HG03045 (cell line): ENCODE results near the gene LZTFL1.
"Not testable (repeated sequence)": the region's sequence is repeated elsewhere in the genome, so short reads cannot be mapped to it uniquely, and the experiment has no call there.

Experiments used
- ATAC-seq: cut with Tn5 transposase; IDR thresholded peaks from one replicate; pipeline ENCODE4 v1.9.1; 2021; ENCODE audit warnings: mild to moderate bottlenecking, moderate library complexity; ENCODE audit not compliant: unreplicated experiment

The LZTFL1 gene

GRCh38 chr3:45865563-45865962, 23.6 kb upstream of the LZTFL1 start:
- no peak for ATAC-seq

DNA sequence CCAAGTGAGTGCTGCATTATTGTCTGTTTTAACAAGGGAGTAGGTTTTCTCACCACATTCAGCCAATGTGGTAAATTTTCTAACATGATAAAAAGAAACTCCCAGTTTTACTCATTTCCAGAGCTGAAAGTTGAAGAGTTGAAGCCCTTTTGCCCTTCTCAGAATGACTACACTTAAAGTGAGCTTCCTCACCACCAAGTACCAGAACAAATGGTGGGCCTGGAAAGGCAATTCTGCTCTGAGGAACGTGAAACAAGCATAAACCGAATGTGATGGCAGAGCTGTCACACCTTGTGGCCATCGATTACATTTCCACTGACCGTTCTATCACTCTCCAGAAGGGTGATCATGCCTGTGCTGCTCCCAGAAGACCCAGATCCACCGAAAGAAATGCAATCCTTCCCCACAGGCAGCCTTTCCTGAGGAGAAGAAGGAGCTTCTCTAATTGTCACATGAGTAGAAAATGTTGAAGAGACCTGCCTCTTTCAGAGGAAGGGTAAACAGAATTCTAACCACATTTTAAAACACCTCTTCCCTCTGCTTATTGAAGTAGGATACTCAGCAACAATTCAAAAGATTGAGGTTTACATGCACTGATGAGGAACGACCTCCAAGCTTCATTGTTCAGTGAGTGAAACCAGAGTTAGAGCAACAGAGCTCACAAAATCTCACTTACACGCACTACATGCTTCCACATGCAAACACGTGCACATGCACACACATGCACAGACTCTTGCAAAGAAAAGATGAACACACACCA, 23.0 kb upstream of the LZTFL1 start:
- no peak for ATAC-seq

GRCh38 chr3:45861043-45861719, 19.3 kb upstream of the LZTFL1 start:
- no peak for ATAC-seq

- no peak for ATAC-seq
These were observed 18.6 kb upstream of the LZTFL1 start for GRCh38 chr3:45860481-45860880.

GRCh38 chr3:45858809-45859543, 17.1 kb upstream of the LZTFL1 start:
- no peak for ATAC-seq

DNA sequence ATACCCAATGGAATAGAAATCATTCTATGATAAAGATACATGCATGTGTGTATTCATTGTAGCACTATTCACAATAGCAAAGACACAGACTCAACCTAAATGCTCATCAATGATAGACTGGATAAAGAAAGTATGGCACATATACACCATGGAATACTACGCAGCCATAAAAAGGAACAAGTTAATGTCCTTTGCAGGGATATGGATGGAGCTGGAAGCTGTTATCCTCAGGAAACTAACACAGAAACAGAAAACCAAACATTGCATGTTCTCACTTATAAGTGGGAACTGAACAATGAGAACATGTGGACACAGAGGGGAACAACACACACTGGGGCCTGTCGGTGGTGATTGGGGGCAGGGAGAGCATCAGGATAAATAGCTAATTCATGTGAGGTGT, 15.1 kb upstream of the LZTFL1 start:
- ATAC-seq = not testable (repeated sequence)

DNA sequence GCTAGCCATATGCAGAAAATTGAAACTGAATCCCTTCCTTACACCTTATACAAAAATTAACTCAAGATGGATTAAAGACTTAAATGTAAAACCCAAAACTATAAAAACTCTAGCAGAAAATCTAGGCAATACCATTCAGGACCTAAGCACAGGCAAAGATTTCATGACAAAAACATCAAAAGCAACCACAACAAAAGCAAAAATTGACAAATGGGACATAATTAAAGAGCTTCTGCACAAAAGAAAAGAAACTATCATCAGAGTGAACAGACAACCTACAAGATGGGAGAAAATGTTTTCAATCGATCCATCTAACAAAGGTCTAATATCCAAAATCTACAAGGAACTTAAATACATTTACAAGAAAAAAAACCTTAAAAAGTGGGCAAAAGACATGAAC, 14.4 kb upstream of the LZTFL1 start:
- not testable (repeated sequence) for ATAC-seq

DNA sequence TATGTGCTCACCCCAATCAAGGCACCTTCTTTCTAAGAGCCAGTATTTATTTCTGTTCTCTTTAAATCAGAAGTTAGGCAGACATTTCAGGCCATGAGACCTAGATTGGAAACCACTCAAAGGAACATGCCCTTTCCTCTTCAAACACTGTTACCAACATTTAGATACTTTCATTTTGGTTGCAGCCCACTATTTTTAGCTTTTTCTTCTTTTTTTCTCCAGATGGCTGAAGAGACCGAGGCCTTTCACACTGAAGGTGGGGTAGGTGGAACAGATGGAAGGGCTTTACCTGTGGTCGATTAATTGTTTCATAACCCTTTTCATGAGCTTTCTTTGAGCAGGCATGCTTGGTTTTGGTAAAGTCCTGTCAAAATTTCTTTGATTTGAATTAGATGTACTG, 10.9 kb upstream of the LZTFL1 start:
- no peak for ATAC-seq

GRCh38 chr3:45848392-45848791, 6.5 kb upstream of the LZTFL1 start:
- ATAC-seq = no peak

DNA sequence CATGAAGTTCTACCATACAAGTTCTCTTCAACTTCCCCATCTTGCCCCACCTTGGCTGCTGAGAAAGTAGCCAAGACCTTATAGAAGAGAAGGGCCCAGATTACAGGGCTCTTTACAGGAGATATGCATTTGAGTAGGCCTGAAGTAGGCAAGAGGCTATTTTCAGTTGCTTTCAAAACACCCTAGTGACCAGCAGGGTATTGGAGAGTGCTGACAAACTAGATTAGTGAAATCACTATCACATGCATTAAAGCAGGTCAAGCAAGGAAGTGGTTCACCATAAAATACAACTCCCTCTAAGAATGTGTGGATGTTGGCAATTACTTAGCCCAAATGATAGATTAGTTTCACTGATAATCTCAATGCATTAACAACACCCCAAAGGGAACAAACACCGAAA, 2.7 kb upstream of the LZTFL1 start:
- ATAC-seq = no peak

- no peak for ATAC-seq
These were observed 1.1 kb upstream of the LZTFL1 start for GRCh38 chr3:45842851-45843625.

DNA sequence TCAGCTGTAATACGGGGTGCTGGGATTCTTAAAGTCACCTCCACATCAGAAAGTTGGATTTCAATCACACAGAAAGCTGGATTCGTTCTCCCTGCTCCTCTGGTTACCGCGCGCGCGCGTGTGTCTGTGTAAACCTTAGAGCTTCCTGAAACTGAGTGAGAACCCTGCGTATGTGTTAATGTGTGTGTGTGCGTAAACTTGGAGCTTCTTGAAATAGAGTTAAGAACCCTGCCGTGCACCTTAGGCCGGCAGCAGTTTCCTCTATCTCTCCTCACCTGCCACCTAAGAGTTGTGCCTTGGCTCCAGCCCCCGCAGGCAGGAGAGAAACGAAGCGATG, 531 bp downstream of the LZTFL1 start:
- ATAC-seq = peak; percentile 9

DNA sequence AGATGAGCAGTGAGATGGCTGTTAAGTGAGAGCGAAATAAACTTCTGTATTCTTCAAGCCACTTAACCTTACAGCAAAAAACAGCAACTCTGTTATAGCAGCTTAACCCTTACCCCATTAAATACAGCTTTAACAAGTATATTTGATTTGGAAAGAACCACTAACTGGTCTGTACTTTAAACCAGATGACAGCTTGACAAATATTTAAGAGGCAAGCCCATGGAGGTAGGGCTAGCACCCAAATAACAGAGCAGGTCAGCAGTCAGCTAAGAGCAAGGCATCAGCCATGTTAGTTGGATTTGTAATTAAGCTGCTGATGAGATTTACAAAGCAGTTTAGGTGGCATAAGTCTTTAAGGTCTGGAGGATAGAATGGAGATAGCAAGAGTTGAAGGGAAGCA, 3.5 kb downstream of the LZTFL1 start:
- ATAC-seq = no peak

DNA sequence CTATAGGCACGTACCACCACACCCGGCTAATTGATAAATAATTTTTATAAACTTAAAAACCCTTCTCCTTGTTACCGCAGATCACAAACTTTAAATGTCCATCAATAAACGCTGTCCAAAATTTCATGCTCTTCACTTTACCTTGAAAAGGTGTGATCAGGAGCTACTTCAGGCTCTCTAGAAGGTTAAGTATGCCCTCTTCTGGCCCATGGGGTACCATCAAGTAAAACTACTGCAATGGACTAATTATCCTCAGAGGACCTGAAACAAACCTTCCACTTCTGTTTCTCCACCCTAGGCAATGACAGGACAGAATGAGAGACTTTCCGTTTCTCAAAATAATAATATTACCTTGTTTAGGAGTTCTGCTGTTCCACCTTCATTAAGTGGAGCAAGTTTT, 9.2 kb downstream of the LZTFL1 start:
- no peak for ATAC-seq

- no peak for ATAC-seq
These were observed 11.8 kb downstream of the LZTFL1 start for GRCh38 chr3:45830121-45830520.

GRCh38 chr3:45826908-45827307, 15.0 kb downstream of the LZTFL1 start:
- ATAC-seq = no peak

DNA sequence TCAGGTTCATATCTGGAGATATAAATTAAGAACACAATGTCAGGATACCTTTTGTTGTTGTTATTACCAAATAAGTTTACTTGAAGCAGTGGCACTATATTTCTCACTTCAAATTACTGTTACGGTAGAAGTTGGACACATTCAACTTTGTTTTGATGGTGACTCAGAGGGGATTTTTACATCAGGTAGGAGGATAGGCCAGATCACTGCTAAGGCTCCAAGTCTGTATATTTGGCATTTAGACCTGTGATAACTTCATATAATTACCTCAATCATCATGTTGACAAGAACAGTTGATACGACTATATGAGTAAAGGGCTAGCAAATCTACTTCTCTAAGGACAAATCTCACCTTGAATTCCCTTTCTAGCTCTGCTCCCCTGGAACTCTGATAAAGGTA, 15.6 kb downstream of the LZTFL1 start:
- no peak for ATAC-seq

GRCh38 chr3:45821127-45821526, 20.8 kb downstream of the LZTFL1 start:
- no peak for ATAC-seq

DNA sequence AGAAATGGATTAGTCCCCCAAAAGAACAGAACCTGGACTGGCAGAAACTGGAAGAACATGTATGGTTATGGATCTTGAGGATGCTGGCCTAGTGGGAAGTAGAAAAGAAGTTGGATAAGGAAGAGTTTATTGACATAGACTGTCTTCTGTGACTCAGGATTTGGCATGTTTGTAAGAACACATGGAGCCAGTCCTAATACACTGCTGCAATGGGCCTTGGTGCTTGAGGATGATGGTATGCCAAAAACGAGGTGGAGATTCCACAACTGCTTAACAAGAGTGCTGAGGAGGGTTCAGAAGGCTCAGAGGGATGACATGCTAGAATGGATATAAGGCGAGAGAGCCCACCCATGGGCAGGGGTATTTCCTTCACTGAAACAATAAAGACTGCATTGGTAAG, 22.4 kb downstream of the LZTFL1 start:
- no peak for ATAC-seq

DNA sequence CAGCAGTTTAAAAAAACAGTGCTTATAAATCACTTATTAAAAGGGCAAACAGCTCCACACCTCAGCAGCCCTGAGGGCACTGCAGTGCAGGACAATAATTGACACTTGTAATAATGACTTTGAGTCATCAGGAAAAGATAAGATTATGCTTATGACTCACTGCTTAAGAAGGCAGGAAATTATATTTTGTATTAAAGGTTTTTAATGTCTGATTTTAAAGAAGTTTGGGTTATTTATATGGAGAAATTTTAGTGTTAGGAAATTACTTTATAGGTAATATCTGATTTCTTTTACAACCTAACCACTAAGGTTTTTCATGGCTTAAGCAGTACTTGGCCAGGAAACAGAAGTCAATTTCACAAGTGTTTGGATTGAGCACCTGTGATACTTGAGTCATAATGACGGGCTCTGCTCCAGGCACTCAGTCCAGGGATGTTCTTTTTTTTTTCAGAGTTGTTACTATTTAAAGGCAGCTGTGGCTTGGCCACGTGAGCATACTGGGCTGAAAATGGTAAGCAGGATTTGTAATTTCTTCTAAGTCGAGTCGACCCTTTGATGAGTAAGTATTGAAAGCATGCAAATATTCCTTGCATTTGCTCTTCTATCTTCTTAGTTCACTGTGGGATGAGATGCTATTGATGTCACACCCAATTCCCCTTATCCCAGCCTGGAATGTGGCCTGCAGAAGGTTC, 23.9 kb downstream of the LZTFL1 start:
- no peak for ATAC-seq

- no peak for ATAC-seq
These were observed 25.4 kb downstream of the LZTFL1 start for GRCh38 chr3:45816544-45816943.
